Esophagus muscularis mucosa (tissue), 3 donors: ENCODE data around the gene CIZ1.

Source experiments
- CTCF ChIP-seq, 3 experiments: fragments of 200-600 bp in 2 of 3; fragments of 450-650 bp in 1 of 3; sonication (generic) in 2 of 3; IDR thresholded peaks; one replicate each; pipeline ENCODE4 v1.5.1; 2017 to 2019; ENCODE audit warnings: antibody characterized with exemption in 3 of 3, mild to moderate bottlenecking in 2 of 3, moderate library complexity in 1 of 3
- POLR2A ChIP-seq: fragments of 450-650 bp; IDR thresholded peaks from one replicate; pipeline ENCODE4 v1.6.1; 2017; ENCODE audit warnings: antibody characterized with exemption, moderate library complexity, mild to moderate bottlenecking, low read depth
- POLR2AphosphoS5 ChIP-seq, 2 donors: sonication (generic); formaldehyde crosslinking; IDR thresholded peaks; one replicate each; pipeline ENCODE4 v1.6.1; 2017; ENCODE audit warnings: antibody characterized with exemption in 2 of 2

- TF ChIP-seq POLR2A, result no peak
- TF ChIP-seq CTCF (IDR thresholded peaks at IDR 0.05), result no peak
- no peak for TF ChIP-seq POLR2AphosphoS5 (IDR thresholded peaks at IDR 0.05)
Measured at GRCh38 chr9:128146591-128147120, 44.7 kb downstream of the CIZ1 start.
